ENCODE results near the gene CHIC1.
"Not testable (repeated sequence)": the region's sequence is repeated elsewhere in the genome, so short reads cannot be mapped to it uniquely, and the experiment has no call there.

DNA sequence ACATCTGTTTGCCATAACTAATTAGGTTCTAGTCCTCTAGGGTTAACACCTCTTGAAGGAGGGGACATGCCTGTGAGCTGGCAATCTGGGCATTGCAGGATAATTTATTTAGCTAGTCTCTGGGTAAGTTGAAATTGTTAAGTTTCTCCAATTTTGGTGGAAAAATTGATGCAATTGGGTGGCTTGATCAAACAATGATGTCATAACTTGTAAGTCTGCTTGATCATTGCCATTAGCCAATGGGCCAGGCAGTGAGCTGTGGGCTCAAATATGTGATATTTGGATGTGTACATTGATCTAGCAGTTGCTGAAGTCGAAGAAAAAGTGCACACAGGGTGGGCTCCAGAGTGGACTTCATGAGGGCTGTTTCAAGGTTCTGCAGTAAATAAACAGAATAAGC, 98.3 kb downstream of the CHIC1 start:
- TF ChIP-seq BACH2 (CRISPR knock-in tag; IDR thresholded peaks at IDR 0.05; ENCODE audit: borderline replicate concordance); ZNF70 (CRISPR knock-in tag; IDR thresholded peaks at IDR 0.05); ARNTL (CRISPR knock-in tag; IDR thresholded peaks at IDR 0.05; ENCODE audit: borderline replicate concordance, low read depth); TCF4 (CRISPR knock-in tag; IDR thresholded peaks at IDR 0.05; ENCODE audit: borderline replicate concordance); ZFP3 (CRISPR knock-in tag; IDR thresholded peaks at IDR 0.05); SNAI2 (CRISPR knock-in tag; IDR thresholded peaks at IDR 0.05); ESRRG (CRISPR knock-in tag; IDR thresholded peaks at IDR 0.05); OSR1 (CRISPR knock-in tag; IDR thresholded peaks at IDR 0.05); ISL1 (CRISPR knock-in tag; IDR thresholded peaks at IDR 0.05); PATZ1 (CRISPR knock-in tag; IDR thresholded peaks at IDR 0.05; ENCODE audit: borderline replicate concordance); GLIS3 (CRISPR knock-in tag; IDR thresholded peaks at IDR 0.05): not testable (repeated sequence)
- TF ChIP-seq, protein P1, sequence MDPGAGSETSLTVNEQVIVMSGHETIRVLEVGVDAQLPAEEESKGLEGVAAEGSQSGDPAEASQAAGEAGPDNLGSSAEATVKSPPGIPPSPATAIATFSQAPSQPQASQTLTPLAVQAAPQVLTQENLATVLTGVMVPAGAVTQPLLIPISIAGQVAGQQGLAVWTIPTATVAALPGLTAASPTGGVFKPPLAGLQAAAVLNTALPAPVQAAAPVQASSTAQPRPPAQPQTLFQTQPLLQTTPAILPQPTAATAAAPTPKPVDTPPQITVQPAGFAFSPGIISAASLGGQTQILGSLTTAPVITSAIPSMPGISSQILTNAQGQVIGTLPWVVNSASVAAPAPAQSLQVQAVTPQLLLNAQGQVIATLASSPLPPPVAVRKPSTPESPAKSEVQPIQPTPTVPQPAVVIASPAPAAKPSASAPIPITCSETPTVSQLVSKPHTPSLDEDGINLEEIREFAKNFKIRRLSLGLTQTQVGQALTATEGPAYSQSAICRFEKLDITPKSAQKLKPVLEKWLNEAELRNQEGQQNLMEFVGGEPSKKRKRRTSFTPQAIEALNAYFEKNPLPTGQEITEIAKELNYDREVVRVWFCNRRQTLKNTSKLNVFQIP (CRISPR knock-in tag; IDR thresholded peaks at IDR 0.05; ENCODE audit: borderline replicate concordance, low read depth): not testable (repeated sequence)
- TF ChIP-seq, protein P2, sequence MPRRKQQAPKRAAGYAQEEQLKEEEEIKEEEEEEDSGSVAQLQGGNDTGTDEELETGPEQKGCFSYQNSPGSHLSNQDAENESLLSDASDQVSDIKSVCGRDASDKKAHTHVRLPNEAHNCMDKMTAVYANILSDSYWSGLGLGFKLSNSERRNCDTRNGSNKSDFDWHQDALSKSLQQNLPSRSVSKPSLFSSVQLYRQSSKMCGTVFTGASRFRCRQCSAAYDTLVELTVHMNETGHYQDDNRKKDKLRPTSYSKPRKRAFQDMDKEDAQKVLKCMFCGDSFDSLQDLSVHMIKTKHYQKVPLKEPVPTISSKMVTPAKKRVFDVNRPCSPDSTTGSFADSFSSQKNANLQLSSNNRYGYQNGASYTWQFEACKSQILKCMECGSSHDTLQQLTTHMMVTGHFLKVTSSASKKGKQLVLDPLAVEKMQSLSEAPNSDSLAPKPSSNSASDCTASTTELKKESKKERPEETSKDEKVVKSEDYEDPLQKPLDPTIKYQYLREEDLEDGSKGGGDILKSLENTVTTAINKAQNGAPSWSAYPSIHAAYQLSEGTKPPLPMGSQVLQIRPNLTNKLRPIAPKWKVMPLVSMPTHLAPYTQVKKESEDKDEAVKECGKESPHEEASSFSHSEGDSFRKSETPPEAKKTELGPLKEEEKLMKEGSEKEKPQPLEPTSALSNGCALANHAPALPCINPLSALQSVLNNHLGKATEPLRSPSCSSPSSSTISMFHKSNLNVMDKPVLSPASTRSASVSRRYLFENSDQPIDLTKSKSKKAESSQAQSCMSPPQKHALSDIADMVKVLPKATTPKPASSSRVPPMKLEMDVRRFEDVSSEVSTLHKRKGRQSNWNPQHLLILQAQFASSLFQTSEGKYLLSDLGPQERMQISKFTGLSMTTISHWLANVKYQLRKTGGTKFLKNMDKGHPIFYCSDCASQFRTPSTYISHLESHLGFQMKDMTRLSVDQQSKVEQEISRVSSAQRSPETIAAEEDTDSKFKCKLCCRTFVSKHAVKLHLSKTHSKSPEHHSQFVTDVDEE (CRISPR knock-in tag; IDR thresholded peaks at IDR 0.05): not testable (repeated sequence)
- TF ChIP-seq, protein P3, sequence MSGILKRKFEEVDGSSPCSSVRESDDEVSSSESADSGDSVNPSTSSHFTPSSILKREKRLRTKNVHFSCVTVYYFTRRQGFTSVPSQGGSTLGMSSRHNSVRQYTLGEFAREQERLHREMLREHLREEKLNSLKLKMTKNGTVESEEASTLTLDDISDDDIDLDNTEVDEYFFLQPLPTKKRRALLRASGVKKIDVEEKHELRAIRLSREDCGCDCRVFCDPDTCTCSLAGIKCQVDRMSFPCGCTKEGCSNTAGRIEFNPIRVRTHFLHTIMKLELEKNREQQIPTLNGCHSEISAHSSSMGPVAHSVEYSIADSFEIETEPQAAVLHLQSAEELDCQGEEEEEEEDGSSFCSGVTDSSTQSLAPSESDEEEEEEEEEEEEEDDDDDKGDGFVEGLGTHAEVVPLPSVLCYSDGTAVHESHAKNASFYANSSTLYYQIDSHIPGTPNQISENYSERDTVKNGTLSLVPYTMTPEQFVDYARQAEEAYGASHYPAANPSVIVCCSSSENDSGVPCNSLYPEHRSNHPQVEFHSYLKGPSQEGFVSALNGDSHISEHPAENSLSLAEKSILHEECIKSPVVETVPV (CRISPR knock-in tag; IDR thresholded peaks at IDR 0.05): not testable (repeated sequence)

Data from SK-N-SH treated with all-trans-retinoic acid at 6 μM for 48 hours (cell line).